ENCODE measurements around the gene OIP5.
"Not testable (repeated sequence)": the region's sequence is repeated elsewhere in the genome, so short reads cannot be mapped to it uniquely, and the experiment has no call there.

Gene OIP5

DNA sequence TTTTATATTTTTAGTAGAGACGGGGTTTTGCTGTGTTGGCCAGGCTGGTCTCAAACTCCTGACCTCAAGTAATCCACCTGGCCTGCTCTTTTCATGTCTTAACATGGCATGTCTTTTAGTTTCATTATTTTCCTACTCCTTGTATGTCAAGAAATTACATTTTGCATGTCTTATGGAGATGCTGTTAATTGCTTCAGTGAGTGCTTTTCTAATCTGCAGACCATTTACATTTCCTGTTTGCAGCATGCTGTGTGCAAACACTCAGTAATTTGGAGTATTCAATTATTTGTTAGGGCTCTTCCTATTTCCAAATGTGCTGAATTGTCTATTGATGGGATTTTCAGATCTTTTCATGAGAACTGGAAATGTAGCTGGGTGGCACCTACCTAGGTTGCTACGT lies 31.3 kb downstream of the OIP5 start:
- DNase-seq: not testable (repeated sequence)

DNA sequence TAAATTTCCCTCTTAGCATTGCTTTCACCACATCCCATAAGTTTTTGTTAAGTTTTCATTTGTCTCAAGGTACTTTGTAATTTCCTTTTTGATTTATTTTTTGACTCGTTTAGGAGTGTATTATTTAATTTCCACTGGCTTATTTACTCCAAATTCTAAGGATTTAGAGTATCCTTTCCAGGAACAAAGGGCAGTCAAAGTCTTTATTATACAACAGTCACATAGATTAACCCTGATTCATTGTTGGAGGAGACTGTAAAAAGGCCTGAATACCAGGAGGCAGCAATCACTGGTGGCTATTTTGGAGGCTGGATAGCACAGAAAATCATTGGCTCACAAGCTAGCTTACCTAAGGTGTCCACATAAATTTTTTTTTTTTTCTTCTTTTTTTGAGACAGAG lies 39.9 kb downstream of the OIP5 start:
- DNase-seq: no peak

DNA sequence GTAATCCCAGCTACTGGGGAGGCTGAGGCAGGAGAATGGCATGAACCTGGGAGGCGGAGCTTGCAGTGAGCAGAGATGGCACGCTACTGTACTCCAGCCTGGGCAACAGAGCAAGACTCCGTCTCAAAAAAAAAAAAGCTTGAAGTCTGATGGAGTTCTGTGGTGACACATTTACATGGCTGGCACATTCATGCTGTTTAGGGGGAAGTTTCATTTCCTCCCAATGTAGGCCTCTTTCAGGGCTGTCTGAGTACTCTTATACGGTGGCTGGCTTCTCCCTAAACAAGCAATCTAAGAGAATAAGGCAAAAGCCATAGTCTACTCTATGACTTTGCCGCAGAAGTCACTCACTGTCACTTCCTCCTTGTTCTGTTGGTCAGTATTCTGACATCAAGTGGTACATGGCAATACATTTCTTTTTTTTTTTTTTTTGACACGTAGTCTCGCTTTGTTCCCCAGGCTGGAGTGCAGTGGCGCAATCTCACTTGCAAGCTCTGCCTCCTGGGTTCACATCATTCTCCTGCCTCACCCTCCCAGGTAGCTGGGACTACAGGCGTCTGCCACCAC lies 41.2 kb downstream of the OIP5 start:
- DNase-seq: no peak

DNA sequence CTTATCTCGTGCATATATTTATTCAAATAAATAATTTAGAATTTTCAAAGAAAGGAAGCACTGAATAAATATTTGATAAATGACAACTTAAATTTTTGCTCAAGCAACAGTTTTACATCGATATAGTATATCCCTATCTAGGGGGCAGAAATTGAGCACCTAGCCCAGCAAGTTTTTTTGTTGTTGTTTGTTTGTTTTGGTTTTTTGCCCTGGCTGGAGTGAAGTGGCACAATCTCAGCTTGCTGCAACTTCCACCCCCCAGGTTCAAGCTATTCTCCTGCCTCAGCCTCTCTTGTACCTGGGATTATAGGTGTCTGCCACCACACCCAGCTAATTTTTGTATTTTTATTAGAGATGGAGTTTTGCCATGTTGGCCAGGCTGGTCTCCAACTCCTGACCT lies 42.4 kb downstream of the OIP5 start:
- no peak for DNase-seq

DNA sequence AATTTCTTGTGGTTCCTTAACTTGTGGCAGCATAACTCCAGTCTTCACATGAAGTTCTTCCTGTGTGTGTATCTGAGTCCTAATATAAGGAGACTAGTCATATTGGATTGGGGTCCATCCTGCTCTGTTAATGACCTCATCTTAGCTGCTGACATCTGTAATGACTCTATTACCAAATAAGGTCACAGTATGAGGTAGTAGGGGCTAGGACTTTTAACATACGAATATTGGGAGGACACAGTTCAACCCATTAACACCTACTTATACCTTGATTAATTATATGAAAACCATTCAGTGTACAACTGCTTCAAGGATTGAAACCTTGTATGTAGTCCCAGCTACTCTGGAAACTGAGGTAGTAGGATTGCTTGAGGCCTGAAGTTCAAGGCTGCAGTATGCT lies 43.9 kb downstream of the OIP5 start:
- no peak for DNase-seq

DNA sequence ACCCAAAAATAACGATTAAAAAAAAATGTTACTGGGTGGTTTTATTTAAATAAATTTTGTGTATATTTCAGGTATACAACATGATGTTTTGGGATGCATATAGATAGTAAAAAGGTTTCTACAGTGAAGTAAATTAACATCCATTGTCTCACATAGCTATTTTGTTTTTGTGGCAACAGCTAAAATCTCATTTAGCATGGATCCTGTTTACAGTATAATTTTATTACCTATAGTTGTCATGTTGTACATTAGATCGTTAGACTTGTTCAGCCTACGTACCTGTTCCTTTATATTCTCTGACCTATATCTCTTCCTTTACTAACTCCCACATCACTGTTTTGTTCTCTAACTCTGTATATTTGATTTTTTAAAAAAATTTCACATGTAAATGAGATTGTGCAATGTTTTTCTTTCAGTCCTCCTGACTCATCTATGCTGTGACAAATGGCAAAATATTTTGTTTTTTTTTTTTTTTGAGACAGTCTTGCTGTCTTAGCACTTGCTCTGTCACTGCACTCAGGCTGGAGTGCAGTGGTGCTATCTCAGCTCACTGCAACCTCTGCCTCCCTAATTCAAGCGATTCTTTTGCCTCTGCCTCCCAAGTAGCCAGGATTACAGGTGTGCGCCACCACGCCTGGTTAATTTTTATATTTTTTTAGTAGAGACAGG lies 45.6 kb downstream of the OIP5 start:
- DNase-seq: no peak

DNA sequence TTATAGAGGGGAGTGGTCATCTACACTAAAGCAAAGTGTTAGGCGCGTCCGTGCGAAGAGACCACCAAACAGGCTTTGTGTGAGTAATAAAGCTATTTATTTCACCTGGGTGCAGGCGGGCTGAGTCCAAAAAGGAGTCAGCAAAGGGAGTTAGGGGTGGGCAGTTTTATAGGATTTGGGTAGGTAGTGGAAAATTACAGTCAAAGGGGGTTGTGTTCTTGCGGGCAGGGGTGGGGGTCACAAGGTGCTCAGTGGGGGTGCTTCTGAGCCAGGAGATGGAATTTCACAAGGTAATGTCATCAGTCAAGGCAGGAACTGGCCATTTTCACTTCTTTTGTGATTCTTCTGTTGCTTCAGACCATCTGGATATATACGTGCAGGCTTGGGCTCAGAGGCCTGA lies 47.1 kb downstream of the OIP5 start:
- no peak for DNase-seq

DNA sequence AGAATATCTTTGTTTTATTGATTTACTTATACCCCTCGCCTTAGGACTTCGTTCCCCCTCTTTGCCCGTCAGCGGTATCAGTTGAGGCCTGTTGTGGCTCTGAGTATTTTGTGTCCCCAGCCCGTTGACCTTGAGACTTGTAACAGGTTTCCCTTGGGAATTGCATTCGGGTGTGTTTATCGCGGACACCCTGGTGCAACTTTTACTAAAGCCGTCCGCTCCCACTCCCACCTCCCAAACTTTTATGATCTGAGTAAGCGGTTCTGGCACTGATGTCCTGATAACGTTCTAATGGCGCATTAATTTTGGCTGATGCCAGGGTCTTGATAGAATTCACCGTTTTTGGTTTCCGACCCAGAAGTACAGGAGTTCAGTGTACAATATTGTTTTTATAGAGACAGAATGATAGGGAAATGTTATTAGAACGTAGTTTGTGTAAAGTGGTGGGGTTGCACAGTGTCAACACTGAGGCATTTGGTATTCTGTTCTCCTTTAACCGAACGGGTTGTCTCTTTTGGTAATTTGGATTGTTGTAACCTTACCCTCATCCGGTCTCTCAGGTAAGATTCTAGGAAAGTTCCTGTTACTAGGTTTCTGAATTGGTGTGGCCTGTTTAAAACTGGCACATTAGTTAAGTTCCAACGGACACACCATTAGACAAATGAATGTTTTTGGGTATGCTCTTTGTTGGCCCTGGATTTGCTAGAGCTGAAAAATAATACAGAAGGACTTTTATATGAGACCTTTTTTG lies 47.8 kb downstream of the OIP5 start:
- no peak for DNase-seq

DNA sequence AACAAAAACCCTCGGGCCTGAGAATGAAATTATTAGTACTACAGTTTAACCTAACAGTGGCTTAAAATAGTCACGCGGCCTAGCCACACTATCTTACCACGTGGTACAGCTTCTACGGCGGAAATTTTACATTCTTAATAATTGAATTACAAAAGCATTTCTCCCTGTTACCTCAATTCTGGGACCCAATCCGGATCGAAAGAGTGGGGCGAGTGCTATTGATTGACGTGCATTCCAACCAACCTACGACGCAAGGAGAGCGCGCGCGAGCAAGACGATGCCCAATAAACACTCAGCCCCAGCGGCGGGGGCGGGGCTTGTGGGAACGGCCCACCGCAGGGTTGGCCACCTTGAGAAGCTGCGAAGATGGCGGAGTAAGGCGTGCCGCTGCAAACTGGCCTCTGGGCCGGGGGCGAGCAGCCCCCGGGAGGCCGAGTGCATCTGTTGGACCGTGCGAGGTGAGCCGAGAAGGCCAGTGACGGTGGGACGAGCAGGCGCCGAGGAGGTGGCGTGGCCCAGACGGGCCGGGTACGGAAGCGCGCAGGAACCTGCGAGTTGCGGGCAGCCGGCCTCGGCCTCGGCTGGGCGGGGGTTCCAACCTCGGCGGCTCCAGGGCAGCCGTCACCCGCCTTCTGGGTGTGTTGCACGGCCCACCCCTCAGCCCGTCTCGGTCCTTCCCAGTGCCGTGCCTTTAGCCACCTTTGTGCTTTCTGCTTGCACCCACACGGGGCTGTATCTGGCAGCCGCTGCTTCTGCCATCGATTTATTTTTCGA lies 48.6 kb downstream of the OIP5 start:
- peak; percentile 83 for DNase-seq

DNA sequence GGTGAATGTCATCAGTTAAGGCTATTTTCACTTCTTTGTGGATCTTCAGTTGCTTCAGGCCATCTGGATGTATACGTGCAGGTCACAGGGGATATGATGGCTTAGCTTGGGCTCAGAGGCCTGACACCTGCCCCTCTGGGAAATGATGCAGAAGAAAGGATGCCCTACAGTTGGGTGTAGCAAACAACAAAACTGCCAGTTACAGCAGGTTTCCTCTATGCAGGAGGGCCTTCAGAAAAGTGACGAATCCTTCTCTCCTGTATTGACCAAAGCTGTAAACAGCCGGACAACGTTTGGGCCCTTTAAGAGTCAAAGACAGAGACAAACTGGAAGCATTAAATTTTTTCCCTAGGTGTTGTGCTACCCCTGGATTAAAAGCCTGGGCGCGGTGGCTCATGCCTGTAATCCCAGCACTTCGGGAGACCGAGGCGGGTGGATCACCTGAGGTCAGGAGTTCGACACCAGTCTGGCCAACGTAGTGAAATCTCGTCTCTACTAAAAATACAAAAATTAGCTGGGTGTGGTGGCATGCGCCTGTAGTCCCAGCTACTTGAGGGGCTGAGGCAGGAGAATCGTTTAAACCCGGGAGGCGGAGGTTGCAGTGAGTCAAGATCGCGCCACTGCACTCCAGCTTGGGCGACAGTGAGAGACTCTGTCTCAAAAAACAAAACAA lies 49.3 kb downstream of the OIP5 start:
- DNase-seq: not testable (repeated sequence)

DNA sequence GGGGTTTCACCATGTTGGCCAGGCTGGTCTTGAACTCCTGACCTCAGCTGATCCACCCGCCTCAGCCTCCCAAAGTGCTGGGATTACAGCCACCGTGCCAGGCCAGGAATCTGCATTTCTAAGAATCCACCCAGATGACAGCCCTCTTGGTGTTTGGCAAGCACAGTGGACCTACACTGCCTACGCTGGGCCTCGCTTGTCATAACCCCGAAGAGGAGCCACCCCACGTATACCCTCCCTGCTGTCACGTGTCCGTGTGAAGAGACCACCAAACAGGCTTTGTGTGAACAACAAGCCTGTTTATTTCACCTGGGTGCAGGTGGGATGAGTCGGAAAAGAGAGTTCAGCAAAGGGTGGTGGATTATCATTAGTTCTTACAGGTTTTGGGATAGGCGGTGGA lies 50.0 kb downstream of the OIP5 start:
- DNase-seq: not testable (repeated sequence)

DNA sequence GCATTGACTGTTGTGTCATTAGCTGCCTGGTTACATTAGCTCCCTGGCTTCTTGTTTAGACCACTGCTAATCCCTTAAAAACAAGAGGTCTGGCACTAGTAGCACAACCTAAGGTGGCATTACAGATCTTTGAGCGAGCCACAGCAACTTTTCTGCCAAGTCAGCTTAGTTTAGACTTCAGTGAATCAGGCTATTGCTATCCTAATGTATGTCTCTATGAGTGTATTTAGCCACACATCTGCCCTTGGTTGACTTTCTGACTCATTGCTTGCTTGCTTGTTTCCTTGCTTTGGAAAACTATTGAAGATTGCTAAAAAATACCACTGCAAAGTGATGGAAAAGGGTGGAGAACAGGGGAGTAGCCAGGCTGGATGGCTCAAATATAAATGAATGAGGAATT lies 51.2 kb downstream of the OIP5 start:
- DNase-seq: no peak

DNA sequence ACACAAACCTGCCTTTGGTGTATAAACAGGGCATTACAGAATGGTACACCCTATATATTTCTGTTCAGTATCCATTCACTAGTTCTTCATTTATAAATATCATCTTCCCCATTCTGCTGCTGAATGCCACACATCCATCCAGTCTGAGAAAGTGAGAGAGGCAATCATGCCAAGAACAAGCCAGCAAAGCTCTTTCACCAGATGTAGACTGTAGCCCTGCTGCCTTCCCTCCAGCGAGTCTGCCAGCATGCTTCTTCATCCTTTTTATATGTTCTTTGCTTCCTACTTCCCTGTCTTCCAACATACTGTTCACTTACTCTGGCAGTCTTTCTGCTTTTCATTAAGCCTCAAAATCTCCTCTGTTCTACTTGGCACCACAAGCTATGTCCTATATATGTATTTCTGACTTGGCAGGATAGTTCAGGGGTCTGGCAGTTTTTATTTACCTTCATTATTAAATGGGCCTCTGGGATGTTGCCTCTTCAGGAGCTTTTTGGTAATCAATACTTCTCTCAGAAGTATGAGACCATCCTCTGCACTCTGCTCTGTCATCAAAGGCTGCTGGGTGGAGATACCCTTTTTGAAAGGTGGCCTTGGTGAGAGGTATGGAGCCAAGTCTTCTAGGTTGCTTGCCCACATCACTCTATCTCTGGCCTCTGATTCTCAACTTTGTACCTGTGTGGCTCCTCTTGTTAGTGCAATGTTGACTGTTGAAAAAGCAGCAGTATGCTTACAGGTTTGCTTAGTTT lies 52.7 kb downstream of the OIP5 start:
- no peak for DNase-seq

DNA sequence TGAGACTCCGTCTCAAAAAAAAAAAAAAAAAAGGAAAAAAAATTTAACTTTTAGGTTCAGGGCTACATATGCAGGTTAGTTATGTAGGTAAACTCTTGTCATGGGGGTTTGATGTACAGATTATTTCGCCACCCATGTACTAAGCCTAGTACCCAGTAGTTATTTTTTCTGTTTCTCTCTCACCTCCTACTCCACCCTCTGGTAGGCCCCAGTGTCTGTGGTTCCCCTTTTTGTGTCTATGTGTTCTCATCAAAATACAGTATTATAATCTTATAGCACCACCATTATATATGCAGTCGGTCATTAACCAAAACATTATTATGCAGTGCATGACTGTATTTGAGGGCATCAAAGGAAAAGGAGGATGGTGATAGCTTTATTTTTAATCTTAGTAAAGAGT lies 54.1 kb downstream of the OIP5 start:
- no peak for DNase-seq

DNA sequence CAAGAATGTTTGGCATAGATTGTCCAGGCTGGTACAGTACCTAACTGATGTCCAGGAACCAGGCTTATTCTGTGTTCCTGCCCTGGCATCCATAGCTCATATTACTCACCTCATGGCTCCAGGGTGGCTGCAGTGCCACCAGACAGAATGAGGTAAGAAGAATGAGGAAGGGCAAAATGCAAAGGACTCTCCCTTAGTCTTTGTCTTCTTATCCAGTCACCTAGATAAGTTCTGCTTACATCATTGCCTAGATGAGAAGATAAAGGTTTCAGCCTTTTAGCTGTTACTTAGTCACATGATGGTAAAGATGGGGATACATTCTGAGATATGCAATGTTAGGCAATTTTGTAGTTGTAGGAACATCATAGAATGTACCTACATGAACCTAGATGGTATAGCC lies 55.6 kb downstream of the OIP5 start:
- no peak for DNase-seq

DNA sequence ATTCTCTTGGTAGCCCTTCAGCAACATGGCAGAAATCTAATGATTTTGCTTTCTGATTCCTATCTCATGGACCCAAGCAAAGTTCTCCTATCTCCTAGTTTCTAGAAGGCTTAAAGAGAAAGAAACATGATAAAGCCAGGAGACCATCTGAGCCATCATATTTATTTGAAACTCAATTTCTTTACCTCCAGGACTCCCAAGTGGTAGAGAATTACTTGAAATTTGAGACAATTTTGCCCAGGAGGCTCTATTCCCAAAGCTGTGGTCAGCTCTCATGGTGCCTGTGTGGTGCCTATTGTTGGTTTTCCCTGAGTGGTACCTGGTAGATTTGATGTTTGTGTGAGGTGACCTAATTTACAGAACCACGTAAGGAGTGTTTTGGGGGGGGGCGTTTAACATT lies 62.5 kb downstream of the OIP5 start:
- DNase-seq: no peak

DNA sequence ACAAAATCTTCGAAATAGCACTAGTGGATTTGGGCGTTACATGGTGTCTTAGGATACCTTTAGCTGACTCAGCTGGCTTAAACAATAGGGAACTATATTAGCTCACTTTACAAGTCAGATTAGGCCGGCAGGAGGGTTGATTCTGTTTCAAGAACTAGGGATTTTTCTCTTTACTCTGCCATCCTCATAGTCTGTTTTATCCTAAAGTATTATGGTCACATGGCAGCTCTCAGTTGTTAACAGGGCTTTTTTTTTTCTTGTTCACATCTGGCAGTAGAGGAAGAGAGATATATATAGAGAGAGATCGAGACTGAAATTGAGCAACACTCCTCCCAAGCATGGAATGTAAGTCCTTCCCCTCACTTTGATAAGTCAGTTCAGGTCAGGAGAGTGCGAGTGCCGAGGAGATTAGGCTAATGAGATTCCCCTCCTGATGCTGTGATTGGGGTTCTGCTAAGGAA lies 68.5 kb downstream of the OIP5 start:
- DNase-seq: no peak

DNA sequence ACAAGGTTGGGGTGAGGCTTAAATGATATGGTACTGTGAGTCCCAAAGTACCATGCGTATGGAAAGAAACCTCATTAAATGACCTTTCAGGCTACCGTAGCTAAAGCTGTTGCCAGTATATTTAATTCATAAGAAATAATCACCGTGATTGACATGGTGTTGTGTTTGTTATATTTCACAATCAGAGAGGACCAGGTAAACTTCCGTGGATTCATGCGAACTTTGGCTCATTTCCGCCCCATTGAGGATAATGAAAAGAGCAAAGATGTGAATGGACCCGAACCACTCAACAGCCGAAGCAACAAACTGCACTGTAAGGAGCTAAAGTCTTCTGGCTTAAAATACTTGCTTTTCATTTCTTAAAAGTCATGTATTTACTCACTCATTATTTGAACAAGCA lies 69.8 kb downstream of the OIP5 start:
- no peak for DNase-seq

DNA sequence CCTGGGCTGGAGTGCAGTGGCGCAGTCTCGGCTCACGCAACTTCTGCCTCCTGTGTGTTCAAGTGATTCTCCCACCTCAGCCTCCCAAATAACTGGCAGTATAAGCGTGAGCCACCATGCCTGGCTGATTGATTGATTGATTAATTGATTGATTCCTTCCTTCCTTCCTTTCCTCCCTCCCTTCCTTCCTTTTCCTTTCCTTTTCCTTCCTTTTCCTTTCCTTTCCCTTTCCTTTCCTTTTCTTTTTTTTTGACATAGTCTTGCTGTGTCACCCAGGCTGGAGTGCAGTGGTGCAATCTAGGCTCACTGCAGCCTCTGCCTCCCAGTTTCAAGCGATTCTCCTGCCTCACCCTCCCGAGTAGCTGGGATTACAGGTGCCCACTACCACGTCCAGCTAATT lies 71.5 kb downstream of the OIP5 start:
- DNase-seq: not testable (repeated sequence)

DNA sequence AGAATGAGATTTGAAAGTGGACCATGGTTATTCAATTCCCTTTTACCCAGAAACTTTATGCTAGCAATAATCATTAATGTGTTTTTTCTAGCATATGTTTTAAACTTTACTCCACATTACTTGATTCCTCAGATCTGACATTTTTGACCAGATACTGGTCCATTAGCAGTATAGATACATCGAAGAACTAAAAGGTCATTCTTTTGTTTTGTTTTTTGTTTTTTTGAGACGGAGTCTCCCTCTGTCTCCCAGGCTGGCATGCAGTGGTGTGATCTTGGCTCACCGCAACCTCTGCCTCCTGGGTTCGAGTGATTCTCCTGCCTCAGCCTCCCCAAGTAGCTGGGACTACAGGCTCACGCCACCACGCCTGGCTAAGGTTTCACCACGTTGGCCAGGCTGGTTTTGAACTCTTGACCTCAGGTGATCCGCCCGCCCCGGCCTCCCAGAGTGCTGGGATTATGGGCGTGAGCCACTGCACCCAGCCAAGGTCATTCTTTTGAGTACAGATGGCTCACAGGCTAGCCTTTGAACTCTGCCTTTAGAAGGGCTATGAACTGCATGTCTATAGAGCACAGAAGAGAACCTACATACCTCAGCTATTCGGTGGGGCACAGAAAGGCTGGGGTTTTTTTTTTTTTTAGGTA lies 72.7 kb downstream of the OIP5 start:
- DNase-seq: no peak

Measured in NCI-H187 treated with DMSO at 0.1 percent for 48 hours (cell line).